C4-2B (cell line): ENCODE measurements around the gene SPECC1L.

ENCODE experiments used
- ZFX ChIP-seq: fragments of 450-650 bp; IDR thresholded peaks from 2 replicates; pipeline ENCODE4 v1.6.1; 2017
- TF ChIP-seq, protein P1 (sequence below): fragments of 450-650 bp; conservative IDR thresholded peaks from 2 replicates; pipeline ENCODE4 v1.5.1; 2017; ENCODE audit warnings: mild to moderate bottlenecking

DNA sequence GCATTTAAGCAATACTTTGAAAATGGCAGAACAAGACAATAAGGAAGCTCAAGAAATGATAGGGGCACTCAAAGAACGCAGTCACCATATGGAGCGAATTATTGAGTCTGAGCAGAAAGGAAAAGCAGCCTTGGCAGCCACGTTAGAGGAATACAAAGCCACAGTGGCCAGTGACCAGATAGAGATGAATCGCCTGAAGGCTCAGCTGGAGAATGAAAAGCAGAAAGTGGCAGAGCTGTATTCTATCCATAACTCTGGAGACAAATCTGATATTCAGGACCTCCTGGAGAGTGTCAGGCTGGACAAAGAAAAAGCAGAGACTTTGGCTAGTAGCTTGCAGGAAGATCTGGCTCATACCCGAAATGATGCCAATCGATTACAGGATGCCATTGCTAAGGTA, 51.9 kb downstream of the SPECC1L start:
- TF ChIP-seq, protein P1, sequence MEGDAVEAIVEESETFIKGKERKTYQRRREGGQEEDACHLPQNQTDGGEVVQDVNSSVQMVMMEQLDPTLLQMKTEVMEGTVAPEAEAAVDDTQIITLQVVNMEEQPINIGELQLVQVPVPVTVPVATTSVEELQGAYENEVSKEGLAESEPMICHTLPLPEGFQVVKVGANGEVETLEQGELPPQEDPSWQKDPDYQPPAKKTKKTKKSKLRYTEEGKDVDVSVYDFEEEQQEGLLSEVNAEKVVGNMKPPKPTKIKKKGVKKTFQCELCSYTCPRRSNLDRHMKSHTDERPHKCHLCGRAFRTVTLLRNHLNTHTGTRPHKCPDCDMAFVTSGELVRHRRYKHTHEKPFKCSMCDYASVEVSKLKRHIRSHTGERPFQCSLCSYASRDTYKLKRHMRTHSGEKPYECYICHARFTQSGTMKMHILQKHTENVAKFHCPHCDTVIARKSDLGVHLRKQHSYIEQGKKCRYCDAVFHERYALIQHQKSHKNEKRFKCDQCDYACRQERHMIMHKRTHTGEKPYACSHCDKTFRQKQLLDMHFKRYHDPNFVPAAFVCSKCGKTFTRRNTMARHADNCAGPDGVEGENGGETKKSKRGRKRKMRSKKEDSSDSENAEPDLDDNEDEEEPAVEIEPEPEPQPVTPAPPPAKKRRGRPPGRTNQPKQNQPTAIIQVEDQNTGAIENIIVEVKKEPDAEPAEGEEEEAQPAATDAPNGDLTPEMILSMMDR, result no peak
- no peak for TF ChIP-seq ZFX
